ENCODE measurements around the gene MOG. TPM values are rescaled to one million over a fixed set of nuclear protein-coding genes. Genes with fewer than 3 reads are reported as not detected.

The MOG gene
- total RNA-seq, 2 donors from 2014 or later, result not detected

DNA sequence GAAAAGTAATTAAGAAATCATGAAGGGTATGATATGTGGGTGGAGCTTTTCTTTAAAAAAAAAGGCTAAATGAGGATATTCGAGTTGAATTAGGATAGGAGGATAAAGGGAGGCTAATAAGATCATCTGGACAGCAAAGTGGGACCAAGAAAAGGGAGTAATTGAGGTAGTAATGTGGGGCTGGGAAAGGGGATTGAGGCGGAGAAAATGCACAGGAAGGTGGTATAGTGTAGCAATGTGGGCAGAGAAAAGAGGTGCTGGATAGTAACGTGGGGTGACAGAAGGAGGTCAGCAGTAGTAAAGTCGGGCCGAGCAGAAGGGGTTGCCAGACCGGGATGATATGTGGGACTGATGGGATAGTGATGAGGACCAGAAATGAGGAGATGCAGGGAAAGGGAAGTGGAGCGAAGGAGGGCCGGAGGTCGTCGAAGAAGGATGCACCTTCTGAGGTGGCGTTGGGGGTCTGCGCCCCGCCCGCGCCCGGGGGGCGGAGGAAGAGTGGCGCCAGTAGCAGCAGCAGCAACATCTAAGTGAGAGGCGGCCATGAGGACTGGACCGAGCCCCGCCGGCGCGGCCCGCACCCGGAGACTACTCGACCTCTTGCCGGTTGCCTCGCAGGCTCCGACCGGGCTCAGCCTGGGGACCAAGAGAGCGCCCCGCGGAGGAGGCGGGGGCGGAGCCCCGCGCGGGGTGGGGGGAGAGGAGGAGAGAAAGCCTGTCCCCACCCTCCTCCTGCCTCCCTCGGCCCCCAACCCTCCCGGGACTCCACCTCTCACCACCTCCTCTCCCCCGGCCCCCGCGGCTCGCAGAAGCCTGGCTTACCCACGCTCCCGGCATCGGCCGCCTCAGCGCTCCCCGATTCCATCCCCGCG lies 24.8 kb upstream of the MOG start:
- TF ChIP-seq, protein P1, sequence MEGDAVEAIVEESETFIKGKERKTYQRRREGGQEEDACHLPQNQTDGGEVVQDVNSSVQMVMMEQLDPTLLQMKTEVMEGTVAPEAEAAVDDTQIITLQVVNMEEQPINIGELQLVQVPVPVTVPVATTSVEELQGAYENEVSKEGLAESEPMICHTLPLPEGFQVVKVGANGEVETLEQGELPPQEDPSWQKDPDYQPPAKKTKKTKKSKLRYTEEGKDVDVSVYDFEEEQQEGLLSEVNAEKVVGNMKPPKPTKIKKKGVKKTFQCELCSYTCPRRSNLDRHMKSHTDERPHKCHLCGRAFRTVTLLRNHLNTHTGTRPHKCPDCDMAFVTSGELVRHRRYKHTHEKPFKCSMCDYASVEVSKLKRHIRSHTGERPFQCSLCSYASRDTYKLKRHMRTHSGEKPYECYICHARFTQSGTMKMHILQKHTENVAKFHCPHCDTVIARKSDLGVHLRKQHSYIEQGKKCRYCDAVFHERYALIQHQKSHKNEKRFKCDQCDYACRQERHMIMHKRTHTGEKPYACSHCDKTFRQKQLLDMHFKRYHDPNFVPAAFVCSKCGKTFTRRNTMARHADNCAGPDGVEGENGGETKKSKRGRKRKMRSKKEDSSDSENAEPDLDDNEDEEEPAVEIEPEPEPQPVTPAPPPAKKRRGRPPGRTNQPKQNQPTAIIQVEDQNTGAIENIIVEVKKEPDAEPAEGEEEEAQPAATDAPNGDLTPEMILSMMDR (conservative IDR thresholded peaks at IDR 0.05), result no peak
- Mint-ChIP-seq H3K27ac (no peak overlapping the region), H3K27me3 (ENCODE audit: insufficient read depth) (peaks cover 18% of the 10 kb centered on the region), H3K4me3 (peak overlapping the region; percentile 80), H3K9me3 (no peaks in the 10 kb centered on the region), H3K36me3 (ENCODE audit: low read depth) (no peaks in the 10 kb centered on the region), H3K4me1 (peaks cover 36% of the 10 kb centered on the region)
- peak; percentile 90 for DNase-seq
- 2 to 9% methylated on average over 7 to 47 of the region's 53 CpGs for WGBS, 2 experiments (ENCODE audit: insufficient coverage in 1 of 2, insufficient read length in 1 of 2)
- Histone ChIP-seq H3K4me3 (ENCODE audit: low read length) (peak overlapping the region; percentile 92), H3K9me3 (ENCODE audit: control insufficient read depth, low read length) (no peaks in the 10 kb centered on the region), H3K27me3 (ENCODE audit: control insufficient read depth, insufficient read depth, low read length, poor library complexity, severe bottlenecking) (peaks cover 10% of the 10 kb centered on the region), H3K4me1 (ENCODE audit: control insufficient read depth, insufficient read depth, low read length) (no peaks in the 10 kb centered on the region), H3K36me3 (ENCODE audit: control insufficient read depth, insufficient read depth, low read length) (no peaks in the 10 kb centered on the region), H3K9ac (ENCODE audit: extremely low read depth, low read length, poor library complexity, severe bottlenecking) (no peak overlapping the region), H3K27ac (ENCODE audit: low read depth, low read length) (no peak overlapping the region)

DNA sequence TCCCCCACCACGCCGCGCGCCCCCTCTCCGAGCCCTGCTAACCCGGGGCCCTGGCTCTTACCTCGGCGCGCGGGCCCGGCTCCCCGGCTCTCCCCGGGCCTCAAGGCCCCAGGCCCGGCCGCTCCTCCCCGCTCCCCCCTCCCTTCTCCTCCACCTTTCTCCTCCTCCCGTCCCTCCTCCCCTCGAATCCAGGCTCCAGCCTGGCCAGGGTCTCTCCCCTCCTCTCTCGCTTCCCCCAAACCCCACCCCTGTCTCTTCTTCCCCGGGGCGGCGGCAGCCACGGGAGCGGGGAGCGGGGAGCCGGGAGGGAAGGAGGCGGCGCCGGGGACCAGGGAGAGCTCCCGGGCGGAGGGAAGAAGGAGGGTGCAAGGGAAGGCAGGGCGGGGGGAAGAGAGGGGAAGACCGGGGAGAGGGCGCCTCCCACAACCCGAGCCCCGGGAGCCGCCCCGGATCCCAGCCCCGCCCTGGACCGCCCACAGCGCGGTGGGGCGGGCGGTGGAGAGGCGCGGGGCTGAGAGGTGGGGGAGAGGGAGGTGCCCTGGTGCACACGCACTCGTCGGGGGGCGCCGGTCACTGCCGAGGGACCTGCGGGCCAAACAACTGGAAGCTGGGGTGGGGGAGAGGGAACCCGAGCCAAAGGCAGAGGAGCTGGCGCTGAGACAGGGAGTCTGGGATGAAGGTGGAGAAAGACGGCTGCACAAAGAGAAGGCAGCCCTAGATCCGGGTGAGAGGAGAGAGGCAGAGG lies 23.9 kb upstream of the MOG start, which contains the start of gene GABBR1:
Gene GABBR1, minus strand, starts transcription at position 395 of the 745 bp plus-strand sequence. CDS start 798 bp downstream, outside the sequence.
- 0% methylated on average over 9 to 56 of the region's 57 CpGs for WGBS, 2 experiments (ENCODE audit: insufficient coverage in 1 of 2, insufficient read length in 1 of 2)

DNA sequence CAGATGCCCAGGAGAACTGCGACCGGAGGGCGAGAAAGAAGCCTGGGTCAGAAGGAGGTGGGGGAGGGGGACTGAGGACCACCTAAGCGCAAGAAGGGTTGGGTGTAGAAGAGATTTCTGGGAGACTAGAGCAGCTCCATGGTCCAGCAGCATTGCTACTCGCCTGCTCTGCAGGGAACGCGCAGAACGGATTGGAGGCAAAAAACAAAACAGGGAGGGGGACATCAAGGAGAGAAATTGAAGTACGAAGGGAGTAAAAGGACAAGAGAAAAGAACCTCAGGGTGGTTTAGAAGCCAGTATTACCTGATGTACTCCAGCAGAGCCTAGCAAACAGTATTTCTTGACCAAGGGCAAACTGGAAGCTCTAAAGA lies 23.4 kb upstream of the MOG start:
- WGBS, 2 experiments (ENCODE audit: insufficient coverage in 1 of 2, insufficient read length in 1 of 2), result 1 to 2% methylated on average over 9 of the region's 9 CpGs
- TF ChIP-seq, protein P1 (conservative IDR thresholded peaks at IDR 0.05), result no peak
- H3K27me3 ChIP-seq (ENCODE audit: control insufficient read depth, insufficient read depth, low read length, poor library complexity, severe bottlenecking), result peaks cover 10% of the 10 kb centered on the region
- H3K27ac Mint-ChIP-seq, result peak overlapping the region; percentile 77
- no peaks in the 10 kb centered on the region for H3K36me3 Mint-ChIP-seq (ENCODE audit: low read depth)
- H3K4me3 Mint-ChIP-seq, result peak overlapping the region; percentile 80
- no peak for DNase-seq
- H3K4me1 ChIP-seq (ENCODE audit: control insufficient read depth, insufficient read depth, low read length), result no peaks in the 10 kb centered on the region
- no peaks in the 10 kb centered on the region for H3K36me3 ChIP-seq (ENCODE audit: control insufficient read depth, insufficient read depth, low read length)
- H3K4me3 ChIP-seq (ENCODE audit: low read length), result peak overlapping the region; percentile 92
- no peaks in the 10 kb centered on the region for H3K9me3 Mint-ChIP-seq
- H3K27ac ChIP-seq (ENCODE audit: low read depth, low read length), result peak overlapping the region; percentile 79
- peaks cover 18% of the 10 kb centered on the region for H3K27me3 Mint-ChIP-seq (ENCODE audit: insufficient read depth)
- peaks cover 35% of the 10 kb centered on the region for H3K4me1 Mint-ChIP-seq
- no peaks in the 10 kb centered on the region for H3K9me3 ChIP-seq (ENCODE audit: control insufficient read depth, low read length)
- peak overlapping the region; percentile 33 for H3K9ac ChIP-seq (ENCODE audit: extremely low read depth, low read length, poor library complexity, severe bottlenecking)

More for the DNA sequence above, 23.9 kb upstream of the MOG start, which contains the start of gene GABBR1:
- H3K36me3 ChIP-seq (ENCODE audit: control insufficient read depth, insufficient read depth, low read length), result no peaks in the 10 kb centered on the region
- H3K27me3 Mint-ChIP-seq (ENCODE audit: insufficient read depth), result peaks cover 18% of the 10 kb centered on the region
- peak within 1 kb of the TSS; percentile 92 for H3K4me3 ChIP-seq (ENCODE audit: low read length)
- H3K9me3 Mint-ChIP-seq, result no peaks in the 10 kb centered on the region
- peaks cover 10% of the 10 kb centered on the region for H3K27me3 ChIP-seq (ENCODE audit: control insufficient read depth, insufficient read depth, low read length, poor library complexity, severe bottlenecking)
- TF ChIP-seq, protein P1 (conservative IDR thresholded peaks at IDR 0.05), result no peak
- H3K4me1 ChIP-seq (ENCODE audit: control insufficient read depth, insufficient read depth, low read length), result no peaks in the 10 kb centered on the region
- peak; percentile 95 for DNase-seq
- H3K27ac Mint-ChIP-seq, result peak within 1 kb of the TSS; percentile 77
- no peaks in the 10 kb centered on the region for H3K36me3 Mint-ChIP-seq (ENCODE audit: low read depth)
- peak within 1 kb of the TSS; percentile 79 for H3K27ac ChIP-seq (ENCODE audit: low read depth, low read length)
- H3K4me3 Mint-ChIP-seq, result peak within 1 kb of the TSS; percentile 80
- peaks cover 35% of the 10 kb centered on the region for H3K4me1 Mint-ChIP-seq
- H3K9me3 ChIP-seq (ENCODE audit: control insufficient read depth, low read length), result no peaks in the 10 kb centered on the region
- peak within 1 kb of the TSS; percentile 33 for H3K9ac ChIP-seq (ENCODE audit: extremely low read depth, low read length, poor library complexity, severe bottlenecking)

Data from endodermal cell (in vitro differentiated cells).